Activated gamma-delta T cell treated with Interleukin-2 at 50 U/mL for 16 hours (primary cell): ENCODE results near the gene SPOCD1.

Source experiments
- DNase-seq: peaks from one replicate; pipeline ENCODE4 v3.0.0-alpha.2; 2020

Gene SPOCD1

GRCh38 chr1:31754397-31754796 lies 61.4 kb downstream of the SPOCD1 start:
- DNase-seq = no peak

- DNase-seq = no peak
Measured at GRCh38 chr1:31753707-31754349, 62.0 kb downstream of the SPOCD1 start.

GRCh38 chr1:31752952-31753475 lies 62.8 kb downstream of the SPOCD1 start:
- DNase-seq = no peak

GRCh38 chr1:31752258-31752657 lies 63.6 kb downstream of the SPOCD1 start:
- no peak for DNase-seq

DNA sequence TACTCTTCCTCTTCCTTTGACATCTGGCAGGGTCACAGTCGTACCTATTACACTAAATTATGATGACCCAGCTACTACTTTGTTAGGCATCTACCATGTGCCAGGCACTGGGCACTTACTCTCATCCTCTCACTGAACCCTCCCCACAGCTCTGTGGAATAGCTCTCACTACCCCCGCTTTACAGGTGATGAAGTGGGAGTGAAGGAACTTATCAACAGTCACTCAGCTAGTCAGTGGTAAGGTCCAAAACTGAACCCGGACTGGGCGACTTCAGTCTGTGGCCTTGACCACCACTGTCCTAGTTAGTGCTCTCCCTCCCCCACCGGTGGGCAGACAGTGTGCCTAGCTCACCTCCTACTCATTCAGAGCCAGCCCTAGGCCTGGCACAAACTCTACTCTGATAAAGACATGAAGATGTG lies 64.0 kb downstream of the SPOCD1 start:
- no peak for DNase-seq

- DNase-seq = peak; percentile 50
Measured at GRCh38 chr1:31750858-31751510, 64.8 kb downstream of the SPOCD1 start.

GRCh38 chr1:31749785-31750735 lies 65.8 kb downstream of the SPOCD1 start:
- DNase-seq = no peak

GRCh38 chr1:31748365-31748764 lies 67.5 kb downstream of the SPOCD1 start:
- no peak for DNase-seq

GRCh38 chr1:31747304-31747703 lies 68.5 kb downstream of the SPOCD1 start:
- no peak for DNase-seq

DNA sequence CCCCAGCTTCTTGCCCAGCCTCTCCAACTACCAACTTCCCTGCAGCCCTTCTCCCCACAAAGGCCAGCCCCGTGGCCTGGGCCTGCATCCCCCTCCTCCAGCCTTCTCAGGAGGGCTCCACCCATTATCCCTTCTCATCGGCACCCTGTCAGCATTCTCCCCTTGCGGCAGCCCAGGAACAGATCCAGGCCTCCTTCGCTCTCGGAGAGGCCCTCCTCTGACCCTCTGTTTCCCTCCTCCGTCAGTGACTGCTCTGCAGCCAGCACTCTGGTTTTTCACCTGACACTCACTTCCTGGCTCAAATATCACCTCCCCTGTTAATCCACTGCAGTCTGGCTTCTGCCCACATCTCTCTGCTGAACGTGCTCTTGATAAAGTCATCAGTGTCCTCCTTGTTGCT lies 69.1 kb downstream of the SPOCD1 start:
- no peak for DNase-seq

GRCh38 chr1:31745946-31746670 lies 69.7 kb downstream of the SPOCD1 start:
- no peak for DNase-seq

- peak; percentile 36 for DNase-seq
Measured at GRCh38 chr1:31745096-31745945, 70.5 kb downstream of the SPOCD1 start.

- DNase-seq = no peak
Measured at GRCh38 chr1:31744165-31744888, 71.5 kb downstream of the SPOCD1 start.

GRCh38 chr1:31742462-31743212 lies 73.2 kb downstream of the SPOCD1 start:
- no peak for DNase-seq
